ACC112 (cell line): Measurements from ENCODE around the gene ARMH2.

ENCODE experiments used
- H2AFZ ChIP-seq: fragments of 200-600 bp; sonication (generic); one replicate; pipeline ENCODE4 v1.6.0; 2017; ENCODE audit warnings: antibody characterized with exemption, low read length; ENCODE audit not compliant: unreplicated experiment
- H3K27ac ChIP-seq: fragments of 200-600 bp; sonication (generic); 2 replicates; pipeline ENCODE4 v1.5.1; 2014; ENCODE audit warnings: low read depth, mild to moderate bottlenecking, antibody characterized with exemption, low read length, moderate library complexity
- H3K27me3 ChIP-seq: fragments of 200-600 bp; sonication (generic); 2 replicates; pipeline ENCODE4 v1.6.1; 2014; ENCODE audit warnings: mild to moderate bottlenecking, antibody characterized with exemption, low read length, moderate library complexity, mixed read lengths; ENCODE audit not compliant: insufficient read depth
- H3K36me3 ChIP-seq: fragments of 200-600 bp; sonication (generic); 2 replicates; pipeline ENCODE4 v1.6.1; 2016; ENCODE audit warnings: mild to moderate bottlenecking, antibody characterized with exemption, low read length, moderate library complexity, mixed read lengths; ENCODE audit not compliant: insufficient read depth
- H3K4me1 ChIP-seq: fragments of 200-600 bp; sonication (generic); one replicate; pipeline ENCODE4 v1.6.1; 2016; ENCODE audit warnings: low read length, mixed read lengths; ENCODE audit not compliant: insufficient read depth, unreplicated experiment, control insufficient read depth
- H3K4me3 ChIP-seq: fragments of 200-600 bp; sonication (generic); 2 replicates; pipeline ENCODE4 v1.5.1; 2014; ENCODE audit warnings: mild to moderate bottlenecking, low read depth, low read length
- H3K79me2 ChIP-seq: fragments of 200-600 bp; sonication (generic); one replicate; pipeline ENCODE4 v1.6.0; 2016; ENCODE audit warnings: low read length; ENCODE audit not compliant: control insufficient read depth, unreplicated experiment, insufficient read depth

Gene ARMH2

DNA sequence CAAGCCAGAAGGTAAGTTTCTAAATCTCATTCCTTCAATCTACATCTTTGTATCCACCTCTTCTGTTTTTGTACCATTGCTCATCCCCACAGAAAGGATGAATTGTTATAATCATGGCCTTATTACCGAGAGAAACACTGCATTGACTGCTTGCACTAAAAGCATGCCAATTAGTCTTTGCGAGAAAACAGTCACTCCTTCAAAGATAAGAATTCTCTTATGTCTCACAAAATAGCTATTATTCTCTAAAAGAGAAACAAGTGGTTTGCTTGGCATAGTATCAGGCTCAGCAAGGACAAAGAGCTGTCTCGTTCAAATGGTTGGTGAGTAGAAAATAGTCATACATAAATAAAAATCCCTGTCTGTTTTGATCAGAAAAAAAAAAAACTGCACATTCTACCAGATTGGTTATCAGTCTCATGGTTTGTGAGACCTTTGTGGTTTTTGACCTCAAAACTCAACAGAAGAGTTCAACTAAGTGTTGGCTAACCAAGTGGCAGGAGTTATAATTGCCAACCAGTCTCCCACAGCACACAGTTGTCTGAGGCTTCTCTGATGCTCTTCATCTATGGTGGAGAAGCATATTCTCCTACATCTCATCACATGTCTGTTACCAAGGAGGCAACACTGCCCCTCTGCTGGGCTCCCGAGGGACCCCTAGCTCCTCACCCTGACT is 35.1 kb upstream of the ARMH2 start:
- no peak overlapping the region for H3K4me3 ChIP-seq
- no peaks in the 10 kb centered on the region for H3K79me2 ChIP-seq
- no peak overlapping the region for H3K27ac ChIP-seq
- H2AFZ ChIP-seq, result no peak overlapping the region
- H3K4me1 ChIP-seq, result peaks cover 16% of the 10 kb centered on the region
- H3K36me3 ChIP-seq, result no peaks in the 10 kb centered on the region
- no peaks in the 10 kb centered on the region for H3K27me3 ChIP-seq

DNA sequence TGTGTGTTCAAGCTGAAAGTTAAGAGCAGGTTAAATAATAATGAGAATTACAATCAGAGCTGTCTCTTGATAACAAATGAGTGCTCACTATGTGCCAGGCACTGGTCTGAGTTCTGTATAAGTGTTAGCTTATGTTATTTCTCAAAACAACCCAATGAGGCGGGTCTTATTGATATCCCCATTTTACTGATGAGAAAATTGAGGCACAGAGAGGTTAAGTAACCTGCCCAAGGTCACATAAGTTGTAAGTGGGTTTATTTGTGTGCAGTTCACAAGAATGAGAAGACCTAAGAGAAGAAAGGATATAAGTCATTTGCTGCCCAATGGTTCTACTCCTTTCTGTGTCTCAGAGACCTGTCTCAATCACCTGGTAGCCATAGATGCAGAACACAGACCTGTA is 34.1 kb upstream of the ARMH2 start:
- peaks cover 16% of the 10 kb centered on the region for H3K4me1 ChIP-seq
- no peaks in the 10 kb centered on the region for H3K27me3 ChIP-seq
- H3K27ac ChIP-seq, result peak overlapping the region; percentile 60
- no peaks in the 10 kb centered on the region for H3K36me3 ChIP-seq
- peak overlapping the region; percentile 20; the same call in 1 of the 2 replicates for H3K4me3 ChIP-seq
- peak overlapping the region; percentile 39 for H2AFZ ChIP-seq
- no peaks in the 10 kb centered on the region for H3K79me2 ChIP-seq

DNA sequence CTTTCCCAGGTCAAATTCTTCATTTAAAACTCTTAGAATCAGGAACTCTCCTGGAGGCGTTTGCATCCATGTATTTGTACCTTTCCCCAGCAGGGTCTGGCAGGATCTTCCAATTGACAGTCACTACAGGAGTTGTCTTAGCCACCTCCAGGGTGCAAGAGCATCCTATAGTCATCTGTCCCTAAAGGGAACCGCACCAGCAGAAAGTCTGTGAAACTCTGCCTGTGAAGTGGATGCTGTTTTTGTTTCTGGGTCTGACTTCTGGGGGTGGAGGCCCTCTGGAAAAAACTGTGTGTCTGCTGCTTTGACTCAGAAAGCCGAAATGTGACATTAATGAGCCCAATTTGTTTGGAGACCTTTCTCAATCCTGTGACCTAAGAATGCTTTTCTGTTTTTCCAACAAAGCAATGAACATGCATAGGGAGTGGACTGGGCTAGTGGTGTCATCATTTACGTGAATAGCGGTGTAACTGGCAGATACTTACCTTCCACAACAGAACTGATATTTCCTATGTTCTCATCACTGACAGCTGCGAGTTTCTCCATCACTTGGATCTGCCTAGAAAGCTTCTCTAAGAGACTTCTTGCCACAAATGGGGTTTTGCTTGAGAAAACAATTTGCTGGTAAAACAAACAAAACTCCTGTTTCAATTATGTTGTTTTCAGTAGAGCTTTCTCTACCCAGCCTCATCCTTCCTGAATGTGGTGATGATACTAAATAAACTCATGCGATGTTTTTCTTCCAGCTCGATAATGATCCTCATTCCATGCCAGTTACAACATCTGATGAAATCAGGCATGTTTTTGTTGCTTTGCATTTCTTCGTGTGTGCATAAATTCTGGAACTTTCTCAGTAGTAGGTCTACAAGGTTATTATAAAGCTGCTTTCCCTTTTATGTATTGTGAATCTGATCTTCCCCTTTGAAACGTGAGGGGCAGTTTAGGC is 33.3 kb upstream of the ARMH2 start:
- Histone ChIP-seq H3K4me1 (peaks cover 16% of the 10 kb centered on the region), H3K79me2 (no peaks in the 10 kb centered on the region), H3K36me3 (no peaks in the 10 kb centered on the region), H2AFZ (peak overlapping the region; percentile 39), H3K4me3 (peak overlapping the region; percentile 20; the same call in 1 of the 2 replicates), H3K27me3 (no peaks in the 10 kb centered on the region), H3K27ac (peak overlapping the region; percentile 60)

DNA sequence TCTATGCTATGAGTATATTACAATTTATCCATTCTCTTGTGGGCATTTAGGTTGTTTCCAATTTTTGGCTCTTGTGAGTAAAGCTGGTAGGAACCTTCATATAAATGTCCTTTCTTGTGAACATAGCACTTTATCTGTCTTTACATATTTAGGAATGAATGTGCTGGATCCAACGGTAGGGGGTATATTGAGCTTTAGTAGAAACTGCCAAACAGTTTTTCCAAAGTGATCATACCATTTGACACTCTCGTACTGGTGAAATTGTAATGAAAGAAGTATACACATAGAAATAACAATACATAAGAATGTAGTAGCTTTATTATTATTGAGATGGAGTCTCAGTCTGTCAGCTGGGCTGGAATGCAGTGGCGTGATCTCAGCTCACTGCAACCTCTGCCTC is 30.9 kb upstream of the ARMH2 start:
- no peak overlapping the region for H3K27ac ChIP-seq
- H3K79me2 ChIP-seq, result no peaks in the 10 kb centered on the region
- H3K36me3 ChIP-seq, result no peaks in the 10 kb centered on the region
- H2AFZ ChIP-seq, result no peak overlapping the region
- H3K4me1 ChIP-seq, result peaks cover 17% of the 10 kb centered on the region
- H3K4me3 ChIP-seq, result no peak overlapping the region
- H3K27me3 ChIP-seq, result no peaks in the 10 kb centered on the region

DNA sequence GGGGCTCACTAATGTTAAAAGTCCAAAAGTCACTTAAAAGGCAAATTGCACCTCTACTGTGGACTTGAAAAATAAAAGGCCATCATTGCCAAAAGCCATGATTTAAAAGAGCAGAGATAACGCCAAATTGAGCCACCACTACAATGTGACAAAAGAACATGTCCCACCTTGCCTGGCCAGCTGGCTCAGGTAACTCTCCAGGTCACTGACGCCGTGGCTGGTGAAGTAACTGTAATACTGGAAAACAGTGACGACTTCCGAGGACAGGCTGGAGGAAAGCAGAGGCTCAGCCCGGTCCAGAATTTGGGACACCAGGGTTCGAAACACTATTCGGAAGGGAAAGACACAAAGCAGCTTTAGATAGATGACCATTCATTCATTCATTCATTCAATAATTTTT is 29.3 kb upstream of the ARMH2 start:
- Histone ChIP-seq H2AFZ (no peak overlapping the region), H3K27me3 (no peaks in the 10 kb centered on the region), H3K36me3 (no peaks in the 10 kb centered on the region), H3K27ac (no peak overlapping the region), H3K4me1 (peaks cover 27% of the 10 kb centered on the region), H3K4me3 (no peak overlapping the region), H3K79me2 (no peaks in the 10 kb centered on the region)

DNA sequence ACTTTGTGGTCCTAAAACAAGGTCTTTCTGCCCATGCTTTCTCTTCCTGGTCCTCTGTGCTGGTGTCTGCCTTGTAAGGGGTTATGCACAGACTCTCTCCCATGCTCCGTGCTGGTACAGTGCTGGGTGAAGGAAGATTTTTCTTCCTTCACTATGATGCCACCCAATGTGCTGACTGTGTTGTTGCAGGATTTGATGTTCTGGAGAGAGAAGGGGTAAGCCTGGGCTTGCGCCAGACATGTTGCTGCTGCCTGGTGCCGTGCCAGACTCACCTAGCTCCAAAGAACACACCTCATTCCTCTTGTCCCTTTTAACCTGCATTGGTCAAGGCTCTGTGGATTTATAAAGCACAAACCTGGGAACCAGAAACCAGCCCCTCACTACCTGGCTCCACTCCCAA is 28.4 kb upstream of the ARMH2 start:
- Histone ChIP-seq H2AFZ (no peak overlapping the region), H3K36me3 (no peaks in the 10 kb centered on the region), H3K4me1 (peaks cover 28% of the 10 kb centered on the region), H3K4me3 (no peak overlapping the region), H3K27me3 (no peaks in the 10 kb centered on the region), H3K79me2 (no peaks in the 10 kb centered on the region), H3K27ac (no peak overlapping the region)

DNA sequence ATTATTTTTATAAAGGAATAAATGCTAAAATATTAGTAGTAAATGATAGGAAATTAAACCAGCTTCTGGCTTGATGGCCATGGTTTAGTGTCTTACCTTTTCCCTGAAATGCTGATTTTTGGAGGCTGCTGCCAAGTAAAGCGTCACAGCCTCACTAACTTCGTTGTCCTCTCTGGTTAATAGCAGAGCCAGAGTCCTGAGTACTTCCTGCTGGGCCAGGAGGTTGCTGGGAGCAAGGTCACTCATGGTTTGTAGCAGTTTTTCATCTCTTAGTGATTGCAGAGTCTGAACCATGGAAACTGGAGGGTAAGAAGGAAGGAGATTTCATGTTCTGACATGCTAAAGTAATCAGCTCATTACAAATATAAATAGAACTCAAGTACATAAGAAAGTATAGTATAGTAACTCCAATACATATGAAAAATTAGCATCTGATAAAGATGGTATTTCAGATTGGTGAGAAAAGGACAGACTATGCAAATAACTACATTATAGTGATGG is 26.5 kb upstream of the ARMH2 start:
- no peaks in the 10 kb centered on the region for H3K36me3 ChIP-seq

DNA sequence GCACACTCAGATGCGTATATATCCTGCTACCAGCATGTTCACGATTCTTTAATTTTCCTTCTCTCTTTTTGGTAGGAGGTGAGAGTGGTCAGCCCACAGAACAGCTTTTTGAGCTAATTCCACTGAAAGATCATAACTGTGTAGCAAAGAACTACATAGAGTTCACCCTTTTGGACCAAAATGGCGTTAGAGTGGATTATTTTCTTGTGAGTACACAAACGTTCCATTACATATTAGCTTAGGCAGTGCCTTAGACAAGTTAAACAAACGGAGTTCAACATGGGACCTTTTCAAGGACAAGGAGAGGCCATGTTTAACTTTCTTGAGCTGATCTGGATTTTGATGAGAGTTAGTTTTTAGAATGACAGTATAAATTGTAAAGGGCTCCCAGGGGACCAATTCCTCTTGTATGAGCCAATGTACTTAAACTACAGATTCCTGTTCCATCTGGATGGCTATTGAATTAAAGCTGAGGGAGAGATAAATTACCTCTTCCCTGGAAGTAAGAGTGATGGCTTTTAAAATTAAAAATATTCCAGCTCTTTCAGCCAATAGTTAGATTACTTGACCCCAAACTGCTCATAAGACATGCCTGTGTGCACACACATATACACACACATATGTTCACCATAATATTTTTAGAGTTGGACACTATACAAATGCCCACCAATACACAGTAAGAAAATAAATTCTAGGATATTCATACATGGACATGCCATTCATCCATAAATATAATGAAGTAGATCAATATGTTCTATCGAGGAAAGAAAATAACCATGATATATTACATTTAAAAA is 25.6 kb upstream of the ARMH2 start:
- Histone ChIP-seq H2AFZ (peak overlapping the region; percentile 17), H3K4me3 (no peak overlapping the region), H3K27me3 (no peaks in the 10 kb centered on the region), H3K27ac (no peak overlapping the region), H3K79me2 (no peaks in the 10 kb centered on the region), H3K36me3 (no peaks in the 10 kb centered on the region), H3K4me1 (peaks cover 22% of the 10 kb centered on the region)

More for the DNA sequence above, 26.5 kb upstream of the ARMH2 start:
- H3K4me3 ChIP-seq, result no peak overlapping the region
- H3K4me1 ChIP-seq, result peaks cover 22% of the 10 kb centered on the region
- no peak overlapping the region for H2AFZ ChIP-seq
- H3K27ac ChIP-seq, result no peak overlapping the region
- no peaks in the 10 kb centered on the region for H3K27me3 ChIP-seq
- no peaks in the 10 kb centered on the region for H3K79me2 ChIP-seq

DNA sequence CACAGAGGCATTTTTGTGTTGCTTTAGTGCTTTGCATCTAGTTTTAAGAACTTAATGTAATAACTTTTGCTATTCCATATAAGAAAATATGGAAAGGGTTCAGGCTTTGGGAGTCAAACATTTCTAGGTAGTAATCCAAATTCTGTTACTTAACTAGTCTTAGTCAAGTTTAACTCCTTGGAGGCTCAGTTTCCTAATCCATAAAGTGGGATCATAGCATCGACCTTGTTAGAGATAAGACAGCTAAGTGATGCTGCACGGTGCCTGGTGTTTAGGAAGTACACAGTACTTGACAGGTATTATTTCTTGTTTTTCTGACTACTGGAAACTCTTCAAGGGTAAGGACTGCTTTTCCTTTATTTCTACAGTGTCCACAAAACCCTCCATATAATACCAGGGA is 24.5 kb upstream of the ARMH2 start:
- Histone ChIP-seq H3K27ac (no peak overlapping the region), H3K4me3 (no peak overlapping the region), H3K27me3 (no peaks in the 10 kb centered on the region), H3K4me1 (peaks cover 22% of the 10 kb centered on the region), H3K79me2 (no peaks in the 10 kb centered on the region), H3K36me3 (no peaks in the 10 kb centered on the region), H2AFZ (no peak overlapping the region)

DNA sequence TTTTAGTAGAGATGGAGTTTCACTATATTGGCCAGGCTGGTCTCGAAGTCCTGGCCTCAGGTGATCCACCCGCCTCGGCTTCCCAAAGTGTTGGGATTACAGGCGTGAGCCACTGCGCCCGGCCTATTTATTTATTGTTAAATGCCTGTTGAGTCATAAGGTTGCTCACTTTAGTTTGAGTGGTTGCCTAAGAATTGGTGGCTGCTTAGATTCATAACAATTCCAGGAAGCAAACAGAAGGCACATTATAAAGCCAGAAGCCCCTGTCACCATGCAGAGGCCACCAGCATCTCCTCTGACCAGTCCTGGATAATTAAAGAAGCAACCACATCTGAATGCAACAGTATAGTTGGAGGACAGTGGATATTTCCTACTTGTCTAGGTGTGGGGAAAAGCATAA is 24.0 kb upstream of the ARMH2 start:
- H3K27me3 ChIP-seq, result no peaks in the 10 kb centered on the region
- H3K4me3 ChIP-seq, result no peak overlapping the region
- H3K27ac ChIP-seq, result no peak overlapping the region
- H2AFZ ChIP-seq, result no peak overlapping the region
- no peaks in the 10 kb centered on the region for H3K36me3 ChIP-seq
- no peaks in the 10 kb centered on the region for H3K79me2 ChIP-seq
- peaks cover 22% of the 10 kb centered on the region for H3K4me1 ChIP-seq
